HTERT RPE-1 (cell line): ENCODE data around the gene SEC16A.

Experiments
- in situ Hi-C: fragments of 300-500 bp; cut with MboI; formaldehyde crosslinking; loops from 4 replicates; pipeline ENCODE4 v1.14.3; 2020; ENCODE audit warnings: low sequenced_read_pairs

SEC16A gene, protein sequence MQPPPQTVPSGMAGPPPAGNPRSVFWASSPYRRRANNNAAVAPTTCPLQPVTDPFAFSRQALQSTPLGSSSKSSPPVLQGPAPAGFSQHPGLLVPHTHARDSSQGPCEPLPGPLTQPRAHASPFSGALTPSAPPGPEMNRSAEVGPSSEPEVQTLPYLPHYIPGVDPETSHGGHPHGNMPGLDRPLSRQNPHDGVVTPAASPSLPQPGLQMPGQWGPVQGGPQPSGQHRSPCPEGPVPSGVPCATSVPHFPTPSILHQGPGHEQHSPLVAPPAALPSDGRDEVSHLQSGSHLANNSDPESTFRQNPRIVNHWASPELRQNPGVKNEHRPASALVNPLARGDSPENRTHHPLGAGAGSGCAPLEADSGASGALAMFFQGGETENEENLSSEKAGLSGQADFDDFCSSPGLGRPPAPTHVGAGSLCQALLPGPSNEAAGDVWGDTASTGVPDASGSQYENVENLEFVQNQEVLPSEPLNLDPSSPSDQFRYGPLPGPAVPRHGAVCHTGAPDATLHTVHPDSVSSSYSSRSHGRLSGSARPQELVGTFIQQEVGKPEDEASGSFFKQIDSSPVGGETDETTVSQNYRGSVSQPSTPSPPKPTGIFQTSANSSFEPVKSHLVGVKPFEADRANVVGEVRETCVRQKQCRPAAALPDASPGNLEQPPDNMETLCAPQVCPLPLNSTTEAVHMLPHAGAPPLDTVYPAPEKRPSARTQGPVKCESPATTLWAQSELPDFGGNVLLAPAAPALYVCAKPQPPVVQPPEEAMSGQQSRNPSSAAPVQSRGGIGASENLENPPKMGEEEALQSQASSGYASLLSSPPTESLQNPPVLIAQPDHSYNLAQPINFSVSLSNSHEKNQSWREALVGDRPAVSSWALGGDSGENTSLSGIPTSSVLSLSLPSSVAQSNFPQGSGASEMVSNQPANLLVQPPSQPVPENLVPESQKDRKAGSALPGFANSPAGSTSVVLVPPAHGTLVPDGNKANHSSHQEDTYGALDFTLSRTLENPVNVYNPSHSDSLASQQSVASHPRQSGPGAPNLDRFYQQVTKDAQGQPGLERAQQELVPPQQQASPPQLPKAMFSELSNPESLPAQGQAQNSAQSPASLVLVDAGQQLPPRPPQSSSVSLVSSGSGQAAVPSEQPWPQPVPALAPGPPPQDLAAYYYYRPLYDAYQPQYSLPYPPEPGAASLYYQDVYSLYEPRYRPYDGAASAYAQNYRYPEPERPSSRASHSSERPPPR (N-terminal part only)

DNA sequence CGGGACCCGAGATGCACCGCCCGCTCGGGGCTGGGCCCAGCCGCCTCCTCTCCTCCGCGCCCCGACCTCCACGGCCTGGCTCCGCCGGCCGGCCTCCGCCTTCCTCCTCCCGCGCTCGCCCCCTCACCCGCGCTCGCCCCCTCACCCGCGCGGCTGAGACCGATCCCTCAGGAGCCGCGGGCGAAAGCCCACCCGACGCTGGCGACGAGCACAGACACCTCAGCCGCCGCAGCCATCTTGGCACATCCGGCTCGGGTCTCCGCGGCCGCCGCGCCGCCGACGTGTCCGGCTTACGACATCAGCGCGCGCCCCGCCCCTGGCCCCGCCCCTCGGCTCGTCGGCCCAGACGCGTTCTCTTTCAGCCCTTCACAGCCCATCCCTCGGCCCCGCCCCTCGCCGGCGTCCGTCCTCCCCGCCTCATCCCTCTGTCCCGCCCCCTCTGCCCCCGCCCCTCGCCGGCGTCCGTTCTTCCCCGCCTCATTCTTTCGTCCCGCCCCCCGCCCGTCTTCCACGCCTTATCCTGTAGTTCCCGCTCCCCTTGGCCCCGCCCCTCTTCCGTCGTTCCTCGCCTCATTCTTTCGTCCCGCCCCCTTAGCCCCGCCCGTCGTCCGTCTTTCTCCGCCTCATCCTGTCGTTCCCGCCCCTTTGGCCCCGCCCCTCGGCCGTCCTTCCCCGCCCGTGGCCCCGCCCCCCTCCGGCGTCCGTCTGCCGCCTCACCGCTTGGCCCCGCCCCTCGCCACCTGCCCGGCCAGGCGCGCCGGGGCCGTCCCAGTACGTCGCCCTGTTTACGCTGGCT is at the start of gene SEC16A:
SEC16A (minus strand) TSS at position 248 of the 796 bp plus-strand sequence. CDS start 5,425 bp downstream, outside the sequence.
- in situ Hi-C loops = no loop called here

DNA sequence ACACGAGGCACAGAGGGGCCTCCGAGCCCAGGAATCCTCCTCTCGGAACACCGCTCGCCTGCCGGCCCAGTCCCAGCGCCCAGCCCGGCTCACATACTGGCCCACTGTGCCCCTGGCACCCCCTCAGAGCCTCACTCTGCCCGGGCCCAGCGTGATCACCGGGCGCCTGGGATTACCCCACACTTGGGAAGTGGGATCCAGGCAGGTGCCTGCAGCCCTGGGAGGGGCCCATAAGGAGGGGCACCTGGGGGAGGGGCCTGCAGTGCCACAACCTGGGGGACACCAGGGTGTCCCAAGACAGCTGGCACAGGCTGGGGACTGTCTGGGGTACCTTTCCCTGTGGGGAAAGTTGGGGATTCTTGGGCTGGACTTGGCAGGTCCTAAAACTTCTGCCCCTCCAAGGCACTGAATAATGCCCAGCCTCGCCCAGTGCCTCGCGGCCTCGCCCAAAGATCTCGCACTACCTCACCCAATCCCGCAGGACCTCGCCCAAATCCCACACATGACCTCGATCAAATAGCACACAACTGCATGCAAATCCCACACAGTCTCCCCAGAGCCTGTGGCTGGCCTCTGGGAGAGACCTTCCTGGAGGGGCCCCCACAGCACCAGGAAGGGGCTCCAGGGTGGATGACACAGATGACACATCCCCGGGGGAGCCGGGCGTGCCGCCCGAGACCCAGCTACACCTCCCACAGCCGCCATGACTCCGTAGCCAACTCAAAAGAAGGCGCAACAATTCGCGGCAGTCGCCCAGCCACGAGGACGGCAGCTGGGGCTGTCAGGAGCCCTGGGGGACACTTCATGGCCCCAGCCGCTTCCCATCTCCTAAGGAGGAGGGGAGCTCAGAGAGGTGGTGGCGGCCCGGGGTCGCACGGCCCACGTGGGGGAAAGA is 49.3 kb upstream of the SEC16A start:
- in situ Hi-C loops = no loop called here

DNA sequence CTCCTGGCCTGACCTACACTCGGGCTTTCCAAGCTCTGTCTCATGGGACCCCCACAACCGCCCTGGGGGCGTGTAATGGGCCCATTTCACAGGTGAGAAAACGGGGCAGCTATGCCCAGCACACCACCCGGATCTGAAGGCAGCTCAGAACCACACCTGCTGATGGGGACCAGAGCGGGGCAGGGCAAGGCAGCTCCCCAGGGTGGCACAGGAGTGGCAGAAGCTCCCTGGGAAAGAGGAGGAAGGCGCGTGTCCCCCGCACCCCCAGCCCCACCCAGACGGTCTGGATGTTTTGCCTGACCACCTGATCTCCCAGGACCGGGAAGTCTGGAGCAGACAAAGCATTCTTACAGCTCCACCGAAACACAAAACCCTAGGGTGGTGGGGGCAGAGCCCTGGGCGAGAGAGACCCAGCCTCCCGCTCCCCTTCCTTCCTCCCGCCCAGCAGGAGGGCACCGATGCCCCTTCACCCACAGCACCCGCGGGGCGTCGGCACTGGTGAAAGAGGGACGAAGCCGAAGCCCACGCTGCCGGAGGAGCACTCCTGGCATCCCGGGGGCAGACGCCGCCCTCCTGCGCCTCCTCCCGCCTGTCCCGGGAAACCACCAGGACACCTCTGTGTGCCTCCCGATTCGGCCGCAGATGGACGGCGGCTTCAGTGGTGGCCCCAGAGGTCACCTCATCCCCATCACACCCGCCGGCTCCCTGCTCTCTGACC is 48.5 kb upstream of the SEC16A start:
- in situ Hi-C loops = no loop called here

DNA sequence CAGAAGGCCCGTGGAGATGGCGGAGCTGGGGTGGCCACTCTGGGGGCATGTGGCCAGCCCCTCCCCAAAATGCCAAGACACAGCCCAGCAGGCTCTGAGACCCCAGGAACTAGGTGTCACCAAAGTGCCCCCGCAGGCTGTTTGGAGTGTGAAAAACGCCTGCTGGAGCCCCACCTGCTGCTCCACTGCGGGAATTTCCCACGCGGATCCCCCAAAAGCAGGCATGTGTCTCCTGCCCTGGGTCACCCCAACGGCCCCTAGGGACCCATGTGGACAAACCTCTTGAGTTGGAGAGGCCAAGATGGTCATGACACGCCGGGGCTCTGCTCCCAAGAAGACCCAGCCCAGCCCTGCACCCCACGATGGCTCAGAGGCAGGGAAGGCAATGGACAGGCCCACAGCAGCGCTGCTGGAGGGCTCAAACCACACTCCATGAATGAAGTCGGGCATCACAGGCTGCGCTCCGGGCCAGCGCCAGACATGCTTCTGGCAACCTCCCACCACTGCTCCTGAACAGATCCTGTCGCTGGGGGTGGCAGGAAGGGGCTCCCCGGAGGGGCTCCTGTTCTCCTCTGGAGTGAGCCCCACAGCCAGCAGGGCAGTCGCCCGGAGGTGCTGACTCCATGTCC is 47.7 kb upstream of the SEC16A start:
- in situ Hi-C loops = no loop called here

DNA sequence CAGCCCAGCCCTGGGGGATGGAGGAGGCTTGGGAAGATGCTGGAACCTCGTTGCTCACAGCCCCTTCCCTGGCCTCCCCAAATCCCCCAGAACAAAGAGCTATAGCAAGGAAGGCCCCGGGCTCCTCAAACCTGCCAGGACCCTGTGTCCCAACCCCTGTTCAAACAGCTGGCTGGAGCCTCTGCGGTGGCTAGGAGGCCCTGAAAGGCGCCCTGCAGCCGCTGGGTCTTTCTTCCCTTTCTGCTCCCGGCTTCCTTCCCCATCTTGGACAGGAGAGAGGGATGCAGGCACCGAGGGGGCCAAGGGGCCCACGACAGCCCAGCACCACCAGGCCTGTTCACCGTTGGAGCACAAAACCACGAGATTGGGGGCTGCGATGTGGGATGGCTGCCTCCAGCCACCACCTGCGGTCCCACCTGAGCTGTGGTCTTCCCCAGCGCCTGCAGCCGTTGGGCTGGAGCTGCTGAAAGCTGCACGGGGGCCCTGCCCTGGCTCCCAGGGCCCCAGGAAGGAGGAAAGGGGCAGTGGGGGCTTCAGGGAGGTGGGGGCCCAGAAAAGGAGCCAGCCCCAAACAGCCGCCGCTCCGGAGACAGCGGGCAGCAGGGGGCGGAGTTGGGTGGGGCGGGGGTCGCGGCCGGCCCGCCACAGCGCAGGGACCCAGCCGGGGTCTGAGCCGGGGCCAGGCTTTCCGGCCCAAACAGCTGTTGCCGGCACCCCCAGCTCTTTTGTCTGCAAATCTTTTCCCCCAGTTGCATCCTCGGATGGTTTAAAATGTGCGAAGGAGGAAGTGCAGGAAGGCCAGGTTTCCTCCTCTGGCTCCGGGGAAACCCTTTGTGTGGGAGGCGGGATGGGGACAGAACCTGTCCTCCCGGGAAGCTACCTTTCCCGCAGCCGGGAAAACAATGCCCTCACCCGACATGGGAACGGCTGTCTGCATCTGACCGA is 46.9 kb upstream of the SEC16A start:
- in situ Hi-C loops = no loop called here

DNA sequence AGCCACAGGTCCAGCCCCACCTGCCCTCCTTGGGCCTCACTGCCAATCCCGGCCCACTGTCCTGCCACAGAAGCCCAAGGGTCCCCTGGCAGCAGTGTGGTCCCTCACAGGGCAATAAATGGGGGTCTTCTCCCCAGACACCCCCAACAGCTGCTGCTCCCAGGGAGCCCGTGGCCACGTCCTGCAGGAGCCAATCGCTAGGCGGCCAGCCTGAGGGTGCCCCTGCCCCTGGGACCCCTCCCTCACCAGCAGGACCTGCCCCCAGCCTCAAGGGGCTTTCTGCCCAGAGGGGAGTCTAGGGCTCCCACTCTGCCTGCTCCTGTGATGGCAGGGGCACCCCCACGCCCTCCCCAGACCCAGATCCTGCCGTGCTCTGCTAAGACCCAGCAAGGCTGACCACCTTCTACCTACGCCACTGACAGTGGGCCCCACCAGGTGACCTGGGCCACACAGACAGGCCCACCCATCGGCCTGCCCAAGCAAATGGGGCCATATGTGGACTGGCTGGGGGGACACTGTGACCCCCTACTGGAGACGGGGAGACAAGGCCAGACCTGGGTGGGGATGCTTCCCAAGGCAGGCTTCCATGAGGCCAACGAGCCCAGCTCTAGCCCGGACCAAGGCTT is 46.0 kb upstream of the SEC16A start:
- in situ Hi-C loops = no loop called here

DNA sequence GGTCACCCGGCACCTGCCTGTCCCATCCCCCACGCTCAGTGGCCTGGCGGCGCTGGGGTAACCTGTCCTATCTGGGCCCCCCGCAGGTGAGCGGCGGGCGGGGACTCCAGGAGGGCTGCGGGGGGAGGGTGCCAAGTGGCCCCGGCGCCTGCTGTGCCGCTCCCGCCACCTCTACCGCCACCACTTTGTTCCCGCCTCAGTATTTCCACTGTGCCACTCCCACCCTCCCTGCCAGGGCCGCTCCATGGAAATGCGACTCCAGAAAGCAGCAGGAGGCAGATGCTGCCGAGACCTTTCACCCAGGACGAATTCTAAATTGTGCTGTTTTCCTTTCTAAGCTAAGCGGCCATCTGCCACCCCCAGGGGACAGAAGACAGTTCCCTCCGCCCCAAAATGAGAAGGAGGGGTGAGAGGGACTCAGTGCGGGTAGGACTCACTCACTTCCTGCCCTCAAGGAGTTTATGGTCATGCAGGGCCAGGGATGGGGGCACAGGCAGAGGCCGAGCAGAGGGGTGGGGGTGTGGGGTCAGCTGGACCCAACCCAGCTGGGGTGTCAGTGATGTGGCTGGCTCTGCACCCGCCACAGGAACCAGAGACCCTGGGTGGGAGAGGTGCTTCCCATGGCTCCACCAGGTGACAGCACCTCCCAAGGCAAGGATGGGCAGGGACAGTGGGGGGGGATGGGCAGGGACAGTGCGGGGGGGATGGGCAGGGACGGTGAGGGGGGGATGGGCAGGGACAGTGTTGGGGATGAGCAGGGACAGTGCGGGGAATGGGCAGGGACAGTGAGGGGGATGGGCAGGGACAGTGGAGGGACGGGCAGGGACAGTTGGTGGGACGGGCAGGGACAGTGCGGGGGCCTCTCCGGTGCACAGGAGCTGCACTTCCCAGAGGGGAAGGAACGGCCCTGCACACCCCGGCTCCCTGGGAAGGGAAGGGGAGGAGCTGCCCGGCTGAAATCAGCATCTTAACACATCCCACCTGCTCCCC is 45.2 kb upstream of the SEC16A start:
- in situ Hi-C loops = no loop called here

DNA sequence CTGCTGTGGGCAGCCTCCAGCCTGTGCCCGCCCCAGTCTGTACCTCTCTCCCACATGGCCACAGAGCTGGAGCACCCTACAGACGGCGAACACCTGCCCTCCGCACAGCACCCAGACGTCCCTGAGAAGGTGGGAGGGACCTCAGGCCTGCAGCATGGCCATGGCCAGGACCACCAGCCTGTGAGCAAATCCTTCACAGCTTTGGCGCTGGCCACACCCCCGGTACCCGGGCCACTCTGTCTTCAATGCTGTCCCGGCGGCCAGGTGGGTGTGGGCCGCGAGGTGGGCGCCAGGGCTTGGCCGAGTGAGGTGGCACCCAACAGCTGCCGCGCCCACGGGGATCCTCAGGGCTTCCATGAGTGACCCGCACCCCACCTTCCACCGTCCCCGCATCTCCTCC is 44.3 kb upstream of the SEC16A start:
- in situ Hi-C loops = no loop called here

DNA sequence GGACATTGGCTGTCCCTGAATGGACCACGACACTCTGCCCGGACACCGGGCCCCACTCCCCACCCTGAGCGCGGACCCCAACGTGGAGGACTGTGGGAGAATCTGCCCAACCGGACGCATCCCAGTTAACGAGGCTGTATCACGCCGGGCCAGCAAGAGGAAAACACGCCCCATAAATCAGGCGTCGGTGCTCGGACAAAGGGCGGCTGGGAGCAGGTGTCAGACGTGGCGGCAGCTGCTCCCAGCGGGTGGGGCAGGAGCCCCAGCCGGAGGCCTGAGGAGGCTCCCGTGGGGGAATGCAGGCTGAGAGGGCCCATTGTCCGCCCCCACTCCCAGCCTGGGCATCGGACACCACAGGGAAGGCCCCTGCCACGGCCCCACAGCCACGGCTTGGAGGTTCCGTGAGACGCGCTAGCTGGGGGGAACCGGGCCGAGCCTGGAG is 43.8 kb upstream of the SEC16A start:
- in situ Hi-C loops = no loop called here

DNA sequence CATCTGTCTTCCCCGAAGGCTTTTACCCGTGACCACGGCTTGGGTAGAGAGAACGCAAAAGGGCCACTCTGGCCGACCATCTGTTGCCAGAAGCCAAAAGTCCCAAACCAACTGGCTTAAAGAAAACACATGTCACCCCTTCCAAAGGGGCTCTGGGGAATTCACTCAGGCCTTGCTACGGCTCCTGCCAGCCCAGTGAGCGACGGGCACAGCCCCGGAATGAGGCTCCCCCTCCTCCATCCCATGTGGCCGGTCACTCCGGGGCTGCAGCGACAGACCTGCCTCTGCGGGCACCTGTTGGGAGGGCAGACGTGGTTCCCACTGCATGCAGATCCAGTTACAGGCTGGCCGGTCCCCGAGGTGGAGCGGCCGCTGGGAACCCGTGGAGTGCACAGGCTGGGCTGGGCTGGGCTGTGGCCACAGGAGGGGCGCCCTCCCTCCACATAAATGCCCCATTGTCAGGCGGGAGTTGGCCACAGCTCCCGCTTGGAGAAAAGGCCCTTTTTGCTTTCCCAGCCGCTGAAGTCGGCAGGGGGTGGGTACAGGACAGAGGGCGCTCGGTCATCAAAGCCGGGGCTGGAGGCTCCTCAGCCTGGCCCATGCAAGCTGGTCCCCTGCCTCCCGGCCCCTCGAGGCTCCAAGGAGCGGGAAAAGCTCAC is 43.1 kb upstream of the SEC16A start:
- in situ Hi-C loops = no loop called here

DNA sequence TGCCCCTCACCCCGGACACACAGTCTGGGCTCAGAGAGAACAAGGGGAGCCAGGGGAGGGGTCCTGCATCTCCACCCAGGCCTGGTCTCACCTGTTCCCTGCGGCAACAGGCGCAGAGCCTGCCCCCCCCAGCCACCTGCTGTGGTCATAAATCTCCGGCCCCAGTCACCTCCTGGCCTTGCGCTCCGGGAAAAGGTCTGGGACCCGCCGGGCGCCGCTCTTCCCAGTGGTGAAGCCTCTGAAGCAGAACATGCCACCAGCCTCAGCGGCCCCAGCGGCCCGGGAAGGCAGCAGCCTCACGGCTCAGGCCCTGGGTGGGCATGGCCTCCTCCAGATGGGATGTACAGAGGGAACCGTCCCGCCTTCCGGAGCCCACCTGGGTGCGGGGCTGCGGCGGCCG is 42.4 kb upstream of the SEC16A start:
- in situ Hi-C loops = no loop called here

DNA sequence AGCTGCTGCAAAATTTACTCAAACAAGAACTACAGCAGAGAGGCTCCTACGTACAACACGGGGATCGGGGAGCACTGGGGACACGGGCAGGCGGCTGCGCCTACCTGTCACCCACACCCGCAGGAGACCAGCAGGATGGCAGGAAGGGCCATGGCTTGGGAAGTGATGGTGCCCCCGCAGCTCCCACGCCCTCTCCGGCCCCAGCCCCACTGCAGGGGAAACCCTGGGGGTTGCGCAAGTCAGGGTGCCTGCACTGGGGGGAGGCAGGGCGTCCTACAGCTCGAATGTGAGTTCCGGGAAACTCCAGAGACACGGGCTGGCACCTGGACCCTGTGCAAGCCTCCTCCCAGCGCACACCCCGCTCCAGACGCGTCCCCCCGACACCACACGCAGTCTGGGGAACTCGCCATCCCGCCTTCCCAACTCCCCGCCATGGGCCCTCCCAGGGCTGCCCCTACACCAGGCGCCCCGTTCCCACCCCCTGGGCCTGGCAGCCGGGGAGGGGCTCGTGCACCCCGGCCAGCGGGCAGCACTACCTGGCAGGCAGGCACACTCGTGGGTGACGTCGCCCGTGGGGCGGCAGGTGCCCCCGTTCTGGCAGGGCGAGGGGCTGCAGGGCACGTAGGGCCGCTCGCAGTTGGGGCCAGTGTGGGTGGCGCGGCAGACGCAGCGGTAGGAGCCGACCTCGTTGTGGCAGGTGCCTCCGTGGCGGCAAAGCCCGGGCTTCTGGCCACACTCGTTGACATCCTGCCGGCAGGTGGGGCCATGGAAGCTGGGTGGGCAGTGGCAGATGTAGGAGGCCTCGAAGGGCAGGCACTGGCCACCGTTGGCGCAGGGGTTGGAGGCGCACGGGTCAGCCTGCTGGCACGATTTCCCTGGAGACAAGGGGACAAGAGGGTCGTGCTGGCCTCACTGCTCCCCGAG is 39.7 kb upstream of the SEC16A start:
- in situ Hi-C loops = no loop called here

DNA sequence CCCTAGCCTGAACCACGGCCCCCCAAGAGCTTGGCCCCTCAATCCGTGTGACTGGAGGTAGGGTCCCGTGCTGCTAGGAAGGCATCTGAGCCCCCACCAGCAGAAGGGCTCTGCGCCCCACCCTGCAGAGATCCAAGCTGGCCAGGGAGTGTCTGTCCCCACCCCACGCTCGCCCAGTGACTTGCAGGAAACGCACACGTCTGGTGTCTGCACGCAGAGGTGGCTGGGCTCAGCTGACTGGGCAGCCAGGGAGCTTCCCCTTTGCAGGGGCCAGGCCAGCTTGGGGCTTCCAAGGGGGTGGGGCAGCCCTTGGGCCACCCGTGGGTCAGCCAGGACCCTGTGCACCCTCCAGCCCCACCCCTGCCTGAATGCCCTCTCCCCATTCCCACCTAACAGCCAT is 38.7 kb upstream of the SEC16A start:
- in situ Hi-C loops = no loop called here

DNA sequence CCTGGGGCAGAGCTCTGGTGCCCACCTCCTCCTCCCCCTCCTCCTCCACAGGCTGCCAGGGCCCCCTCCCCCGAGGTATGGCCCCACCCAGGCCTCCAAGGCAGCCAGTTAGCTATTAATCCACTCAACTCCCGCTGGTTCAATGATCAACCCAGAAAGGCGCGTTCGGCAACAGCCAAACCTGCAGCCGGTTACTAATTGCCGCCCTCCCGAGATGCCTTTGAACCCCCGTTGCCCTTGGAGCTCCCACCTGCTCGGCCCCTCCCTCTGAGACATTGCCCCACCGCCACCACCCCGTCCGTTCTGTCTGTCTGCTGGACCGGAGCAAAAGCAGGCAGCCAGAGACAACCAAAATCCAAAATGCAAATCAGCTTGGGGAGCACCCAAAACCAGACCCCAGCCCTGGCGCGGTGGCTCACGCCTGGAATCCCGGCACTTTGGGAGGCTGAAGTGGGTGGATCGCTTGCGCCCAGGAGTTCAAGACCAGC is 37.3 kb upstream of the SEC16A start:
- in situ Hi-C loops = no loop called here
